Myocyte (in vitro differentiated cells): ENCODE measurements around the gene SMIM44. TPM values are rescaled to one million over a fixed set of nuclear protein-coding genes. Genes with fewer than 3 reads are reported as not detected.
A peak's percentile ranks its signal among the peaks of the same experiment; 100 is the strongest.

Experiments
- DNase-seq: peaks from one replicate; pipeline ENCODE4 v3.0.0-alpha.2; 2012; ENCODE audit warnings: low read depth
- total RNA-seq: library from RNA; depleted of rRNA; stranded (reverse); fragments of >200 nt; gene quantifications from 2 replicates; pipeline ENCODE4 v1.2.3, GENCODE V29; 2014

SMIM44 gene
- total RNA-seq, 1 donor from 2014 or later: not detected

- no peak for DNase-seq
Observed at GRCh38 chr19:3478409-3479176, 4.6 kb downstream of the SMIM44 start.

- no peak for DNase-seq
Observed at GRCh38 chr19:3477951-3478350, 5.3 kb downstream of the SMIM44 start.

- DNase-seq: no peak
Observed at GRCh38 chr19:3477506-3477905, 5.7 kb downstream of the SMIM44 start.

GRCh38 chr19:3476830-3477229, 6.4 kb downstream of the SMIM44 start:
- no peak for DNase-seq

GRCh38 chr19:3475449-3475848, 7.8 kb downstream of the SMIM44 start:
- no peak for DNase-seq

- no peak for DNase-seq
Observed at GRCh38 chr19:3474614-3475013, 8.6 kb downstream of the SMIM44 start.

GRCh38 chr19:3474010-3474409, 9.2 kb downstream of the SMIM44 start:
- DNase-seq: no peak

GRCh38 chr19:3471954-3472655, 11.1 kb downstream of the SMIM44 start:
- DNase-seq: peak; percentile 30

- peak; percentile 4 for DNase-seq
Observed at GRCh38 chr19:3470500-3471128, 12.6 kb downstream of the SMIM44 start.

GRCh38 chr19:3469638-3470499, 13.4 kb downstream of the SMIM44 start:
- peak; percentile 18 for DNase-seq

- no peak for DNase-seq
Observed at GRCh38 chr19:3468211-3468610, 15.0 kb downstream of the SMIM44 start.

- DNase-seq: no peak
Observed at GRCh38 chr19:3467437-3468198, 15.6 kb downstream of the SMIM44 start.

GRCh38 chr19:3466635-3467034, 16.6 kb downstream of the SMIM44 start:
- no peak for DNase-seq

- no peak for DNase-seq
Observed at GRCh38 chr19:3465552-3465951, 17.7 kb downstream of the SMIM44 start.

GRCh38 chr19:3464587-3465235, 18.5 kb downstream of the SMIM44 start:
- DNase-seq: no peak

- no peak for DNase-seq
Observed at GRCh38 chr19:3463714-3464586, 19.3 kb downstream of the SMIM44 start.

- DNase-seq: no peak
Observed at GRCh38 chr19:3462991-3463713, 20.1 kb downstream of the SMIM44 start.

- no peak for DNase-seq
Observed at GRCh38 chr19:3459965-3460582, 23.2 kb downstream of the SMIM44 start.
